Natural killer cell (primary cell): Measurements from ENCODE around the gene KRT16. TPM values are rescaled to one million over a fixed set of nuclear protein-coding genes. Genes with fewer than 3 reads are reported as not detected.
"Not testable (repeated sequence)": the region's sequence is repeated elsewhere in the genome, so short reads cannot be mapped to it uniquely, and the experiment has no call there.

ENCODE experiments used
- ATAC-seq, 3 donors: fragments of 150-1000 bp in 2 of 3; fragments of 200-7000 bp in 1 of 3; cut with Tn5 transposase; 1 replicate in 1 of 3; 2 replicates in 2 of 3; pipeline ENCODE4 v1.10.0; 2021; ENCODE audit warnings: mild to moderate bottlenecking in 2 of 3, moderate library complexity in 2 of 3
- DNase-seq, 2 donors: peaks; one replicate each; pipeline versions ENCODE4 v3.0.0 to v3.0.0-alpha.2; 2013 to 2021; ENCODE audit warnings: mixed read lengths in 1 of 2
- H3K27ac ChIP-seq: one replicate; pipeline ENCODE4 v1.5.1; 2013; ENCODE audit warnings: mild to moderate bottlenecking, low read length
- H3K27me3 ChIP-seq: one replicate; pipeline ENCODE4 v1.6.1; 2013; ENCODE audit warnings: low read length; ENCODE audit not compliant: control insufficient read depth, insufficient read depth
- H3K36me3 ChIP-seq: one replicate; pipeline ENCODE4 v1.6.1; 2013; ENCODE audit warnings: low read length; ENCODE audit not compliant: control insufficient read depth, insufficient read depth
- H3K4me1 ChIP-seq: one replicate; pipeline ENCODE4 v1.6.1; 2013; ENCODE audit warnings: low read length; ENCODE audit not compliant: control insufficient read depth, insufficient read depth
- H3K4me3 ChIP-seq: one replicate; pipeline ENCODE4 v1.5.1; 2013; ENCODE audit warnings: low read length
- H3K9me3 ChIP-seq: one replicate; pipeline ENCODE4 v1.6.1; 2013; ENCODE audit warnings: low read length; ENCODE audit not compliant: control insufficient read depth, insufficient read depth
- H3K27ac Mint-ChIP-seq, 2 donors: one replicate each; pipeline ENCODE4 v1.8.0; 2022; ENCODE audit warnings: mild to moderate bottlenecking in 2 of 2, mixed read lengths in 2 of 2, moderate library complexity in 1 of 2
- H3K27me3 Mint-ChIP-seq, 2 donors: one replicate each; pipeline ENCODE4 v1.8.0; 2022; ENCODE audit warnings: low read depth in 2 of 2, mixed read lengths in 2 of 2
- H3K36me3 Mint-ChIP-seq: one replicate; pipeline ENCODE4 v1.8.0; 2022; ENCODE audit warnings: mixed read lengths
- H3K4me1 Mint-ChIP-seq, 2 donors: one replicate each; pipeline ENCODE4 v1.8.0; 2022; ENCODE audit warnings: mixed read lengths in 2 of 2
- H3K4me3 Mint-ChIP-seq: one replicate; pipeline ENCODE4 v1.8.0; 2022; ENCODE audit warnings: mild to moderate bottlenecking, moderate library complexity, mixed read lengths
- H3K9me3 Mint-ChIP-seq, 2 donors: one replicate each; pipeline ENCODE4 v1.8.0; 2022; ENCODE audit warnings: mixed read lengths in 2 of 2
- WGBS: methylation state at CpG from one replicate; pipeline ENCODE4 v1.1.7; 2013; ENCODE audit warnings: missing lambda C conversion rate; ENCODE audit not compliant: insufficient coverage; 5-methylcytosine and 5-hydroxymethylcytosine counted together
- intact Hi-C: fragments of 100-400 bp; cut with micrococcal nuclease; formaldehyde crosslinking; loops from one replicate; pipeline ENCODE4 v1.14.2; 2022
- total RNA-seq, 4 donors: library from RNA; stranded (reverse); fragments of 120-200 nt in 1 of 4; gene quantifications; one replicate each; pipeline versions ENCODE4 v1.2.3 to v1.2.4, GENCODE V29; 2013 to 2022
- TF ChIP-seq, protein P1 (sequence below): fragments of 200-600 bp; IDR thresholded peaks from one replicate; pipeline ENCODE4 v1.8.0; 2022; ENCODE audit warnings: antibody characterized with exemption

KRT16 gene
- total RNA-seq, 3 donors from 2014 or later (not counting 1 experiment from before 2014, with no cell fraction given), result not detected

- H3K27me3 Mint-ChIP-seq, result no peaks in the 10 kb centered on the region
- H3K36me3 Mint-ChIP-seq, result no peaks in the 10 kb centered on the region
- no peak overlapping the region for H3K27ac Mint-ChIP-seq
- no peaks in the 10 kb centered on the region for H3K9me3 ChIP-seq
- no peaks in the 10 kb centered on the region for H3K36me3 ChIP-seq
- no peak overlapping the region for H3K4me3 Mint-ChIP-seq
- TF ChIP-seq, protein P1, sequence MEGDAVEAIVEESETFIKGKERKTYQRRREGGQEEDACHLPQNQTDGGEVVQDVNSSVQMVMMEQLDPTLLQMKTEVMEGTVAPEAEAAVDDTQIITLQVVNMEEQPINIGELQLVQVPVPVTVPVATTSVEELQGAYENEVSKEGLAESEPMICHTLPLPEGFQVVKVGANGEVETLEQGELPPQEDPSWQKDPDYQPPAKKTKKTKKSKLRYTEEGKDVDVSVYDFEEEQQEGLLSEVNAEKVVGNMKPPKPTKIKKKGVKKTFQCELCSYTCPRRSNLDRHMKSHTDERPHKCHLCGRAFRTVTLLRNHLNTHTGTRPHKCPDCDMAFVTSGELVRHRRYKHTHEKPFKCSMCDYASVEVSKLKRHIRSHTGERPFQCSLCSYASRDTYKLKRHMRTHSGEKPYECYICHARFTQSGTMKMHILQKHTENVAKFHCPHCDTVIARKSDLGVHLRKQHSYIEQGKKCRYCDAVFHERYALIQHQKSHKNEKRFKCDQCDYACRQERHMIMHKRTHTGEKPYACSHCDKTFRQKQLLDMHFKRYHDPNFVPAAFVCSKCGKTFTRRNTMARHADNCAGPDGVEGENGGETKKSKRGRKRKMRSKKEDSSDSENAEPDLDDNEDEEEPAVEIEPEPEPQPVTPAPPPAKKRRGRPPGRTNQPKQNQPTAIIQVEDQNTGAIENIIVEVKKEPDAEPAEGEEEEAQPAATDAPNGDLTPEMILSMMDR, result no peak
- DNase-seq, result no peak
- no peaks in the 10 kb centered on the region for H3K4me1 ChIP-seq
- H3K27me3 ChIP-seq, result no peaks in the 10 kb centered on the region
- WGBS, result 61% methylated on average over 13 of the region's 13 CpGs
- no peak overlapping the region for H3K4me3 ChIP-seq
- no peak for ATAC-seq
- no peaks in the 10 kb centered on the region for H3K4me1 Mint-ChIP-seq
- intact Hi-C loops, result no loop called here
- H3K27ac ChIP-seq, result no peak overlapping the region
- no peaks in the 10 kb centered on the region for H3K9me3 Mint-ChIP-seq
These were observed 5.9 kb upstream of the KRT16 start for GRCh38 chr17:41618341-41619035.

DNA sequence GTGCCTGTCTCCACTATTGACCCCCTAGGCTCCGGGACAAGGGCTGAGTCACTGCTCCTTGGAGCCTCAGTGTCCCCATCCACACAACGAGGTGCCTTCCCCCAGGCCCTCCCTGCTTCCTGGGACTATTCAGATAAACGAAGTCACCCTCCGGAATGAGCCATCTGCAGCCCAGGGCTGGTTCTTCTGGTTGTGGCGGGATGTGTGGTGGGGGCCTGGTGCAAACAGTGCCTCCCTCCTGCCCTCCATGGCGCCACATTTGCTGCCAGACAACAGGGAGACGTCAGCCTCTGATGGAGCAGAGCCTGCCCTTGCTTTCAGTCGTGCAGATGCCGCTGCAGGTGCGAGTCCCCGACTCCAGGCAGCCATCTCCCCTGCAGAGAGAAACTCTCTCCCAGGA, 5.1 kb upstream of the KRT16 start:
- Mint-ChIP-seq H3K27me3 (no peaks in the 10 kb centered on the region), H3K4me1 (no peaks in the 10 kb centered on the region), H3K27ac (no peak overlapping the region), H3K36me3 (no peaks in the 10 kb centered on the region), H3K9me3 (no peaks in the 10 kb centered on the region), H3K4me3 (no peak overlapping the region)
- intact Hi-C loops, result no loop called here
- no peak overlapping the region for H3K27ac ChIP-seq
- 79% methylated on average over 11 of the region's 11 CpGs for WGBS
- no peaks in the 10 kb centered on the region for H3K4me1 ChIP-seq
- no peaks in the 10 kb centered on the region for H3K27me3 ChIP-seq
- TF ChIP-seq, protein P1, result no peak
- H3K9me3 ChIP-seq, result no peaks in the 10 kb centered on the region
- no peak for DNase-seq
- no peak overlapping the region for H3K4me3 ChIP-seq
- ATAC-seq, result no peak
- H3K36me3 ChIP-seq, result no peaks in the 10 kb centered on the region

- Mint-ChIP-seq H3K36me3 (no peaks in the 10 kb centered on the region), H3K27ac (no peak overlapping the region), H3K27me3 (no peaks in the 10 kb centered on the region), H3K4me3 (no peak overlapping the region), H3K4me1 (no peaks in the 10 kb centered on the region), H3K9me3 (no peaks in the 10 kb centered on the region)
- H3K27me3 ChIP-seq, result no peaks in the 10 kb centered on the region
- WGBS, result 86% methylated on average over 2 of the region's 3 CpGs
- H3K9me3 ChIP-seq, result no peaks in the 10 kb centered on the region
- no peaks in the 10 kb centered on the region for H3K4me1 ChIP-seq
- no peak overlapping the region for H3K4me3 ChIP-seq
- no peak overlapping the region for H3K27ac ChIP-seq
- DNase-seq (no peak), ATAC-seq (no peak)
- TF ChIP-seq, protein P1, result no peak
- intact Hi-C loops, result no loop called here
- no peaks in the 10 kb centered on the region for H3K36me3 ChIP-seq
These were observed 4.6 kb upstream of the KRT16 start for GRCh38 chr17:41617136-41617535.

DNA sequence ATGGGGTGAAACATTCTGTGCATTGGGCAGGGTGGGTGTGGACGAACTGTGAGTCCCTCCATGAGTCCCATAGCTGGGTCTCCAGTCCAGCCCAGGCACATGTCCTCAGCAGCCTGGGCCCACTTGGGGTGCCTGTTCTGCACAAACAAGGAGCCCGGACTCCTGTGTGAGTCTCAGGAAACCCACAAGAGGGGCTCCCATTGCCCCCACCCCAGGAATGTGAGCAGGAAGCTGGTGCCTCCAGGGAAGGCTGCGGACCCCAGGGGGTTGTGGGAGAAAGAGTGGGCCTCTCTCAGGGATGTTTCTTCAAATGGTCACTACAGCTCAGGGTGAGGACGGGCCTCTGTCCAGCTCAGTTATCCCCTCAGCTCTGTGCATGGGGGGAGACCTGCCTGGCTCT, 3.9 kb upstream of the KRT16 start:
- H3K36me3 ChIP-seq, H3K9me3 Mint-ChIP-seq, H3K4me3 Mint-ChIP-seq, H3K9me3 ChIP-seq, H3K4me3 ChIP-seq, intact Hi-C loops, H3K4me1 ChIP-seq, DNase-seq, H3K27ac ChIP-seq, ATAC-seq, H3K27me3 Mint-ChIP-seq, H3K4me1 Mint-ChIP-seq, H3K27me3 ChIP-seq, H3K36me3 Mint-ChIP-seq, H3K27ac Mint-ChIP-seq: not testable (repeated sequence)
- WGBS, result 61% methylated on average over 4 of the region's 4 CpGs
